Bone marrow (tissue), 2 donors: ENCODE measurements around the gene CAT.

Experiments used
- DNase-seq, 2 donors: peaks; one replicate each; lab custom pipeline; 2025; lab: John Stamatoyannopoulos, UW

CAT gene

DNA sequence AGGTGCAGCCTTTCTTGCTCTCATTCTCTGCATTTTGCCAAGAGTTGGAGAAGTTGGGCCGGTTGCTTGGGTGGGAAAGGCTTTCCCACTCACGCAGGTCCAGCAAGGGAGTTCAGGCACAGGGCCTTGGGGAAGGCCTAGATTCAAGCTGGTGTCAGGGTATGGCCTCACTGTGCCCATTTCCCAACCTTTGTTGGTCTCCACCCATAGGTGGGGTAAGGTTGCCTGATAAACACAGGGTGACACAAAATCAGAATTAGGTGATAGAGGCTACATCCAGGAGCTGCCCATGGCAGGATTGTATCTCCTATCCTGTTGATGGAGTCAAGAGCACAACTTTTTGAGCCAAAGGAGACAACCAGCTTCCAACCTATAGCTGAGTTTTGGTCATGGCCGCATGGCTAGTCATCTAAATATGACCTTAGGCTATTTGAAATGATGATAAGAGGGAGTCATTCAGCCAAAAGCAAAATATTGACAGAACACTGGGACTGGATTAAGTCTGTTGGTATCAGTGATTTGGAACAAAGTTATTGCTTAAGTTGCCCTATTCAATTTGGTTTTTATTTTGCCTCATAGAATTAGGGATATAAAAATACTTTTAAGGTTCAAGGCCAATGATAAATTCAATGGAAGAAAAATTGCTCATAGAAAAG lies 20.9 kb downstream of the CAT start:
- DNase-seq, result no peak

DNA sequence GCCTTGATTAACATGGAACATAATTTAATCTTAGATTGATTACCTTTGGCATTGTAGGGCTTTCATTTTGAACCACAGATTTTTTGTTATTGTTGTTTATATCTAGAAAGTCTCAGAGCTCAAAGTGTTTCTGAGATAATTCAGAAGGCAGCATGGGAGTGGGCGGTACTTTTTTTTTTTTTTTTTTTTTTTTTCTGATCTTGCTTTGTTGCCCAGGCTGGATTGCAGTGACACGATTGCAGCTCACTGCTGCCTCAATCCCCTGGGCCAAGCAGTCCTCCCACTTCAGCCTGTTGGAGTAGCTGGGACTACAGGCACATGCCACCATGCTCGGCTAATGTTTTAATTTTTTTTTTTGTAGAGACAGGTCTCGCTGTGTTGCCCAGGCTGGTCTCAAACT lies 21.5 kb downstream of the CAT start:
- DNase-seq, result no peak

DNA sequence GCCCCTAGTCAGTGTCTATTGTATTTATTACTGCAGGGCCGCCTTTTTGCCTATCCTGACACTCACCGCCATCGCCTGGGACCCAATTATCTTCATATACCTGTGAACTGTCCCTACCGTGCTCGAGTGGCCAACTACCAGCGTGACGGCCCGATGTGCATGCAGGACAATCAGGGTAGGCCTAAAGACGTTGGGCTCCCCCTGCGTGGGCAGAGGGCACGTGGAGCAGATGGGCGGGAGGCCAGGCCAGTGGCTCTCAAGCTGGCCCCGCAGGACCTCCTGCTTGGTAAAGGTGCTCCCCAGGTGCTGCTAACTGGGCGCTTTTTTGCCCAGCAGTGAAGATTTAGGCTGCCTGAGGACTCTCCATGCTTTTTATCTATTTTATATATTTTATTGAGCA lies 22.5 kb downstream of the CAT start:
- DNase-seq, result no peak

DNA sequence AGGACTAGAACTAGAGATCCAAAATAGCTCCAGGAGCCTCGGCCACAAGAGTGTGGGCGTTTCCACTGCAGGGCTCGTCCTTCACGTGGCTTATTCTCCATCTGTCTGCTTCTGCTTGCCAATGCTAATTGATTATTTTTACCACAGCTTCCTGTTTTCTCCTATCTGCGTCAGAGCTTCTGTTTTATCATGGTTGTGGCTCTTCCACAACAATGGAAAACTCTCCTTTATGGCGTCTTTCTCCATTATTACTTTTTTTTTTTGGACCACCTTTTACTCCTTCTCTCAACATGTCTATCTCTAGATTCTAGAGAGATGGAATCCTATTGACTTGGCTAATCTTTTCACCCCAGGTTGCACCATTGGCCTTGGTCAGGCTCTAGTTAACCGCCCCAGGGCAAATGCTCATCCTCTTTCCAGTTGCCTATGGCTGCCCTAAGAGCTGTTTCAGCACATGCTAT lies 25.9 kb downstream of the CAT start:
- no peak for DNase-seq

DNA sequence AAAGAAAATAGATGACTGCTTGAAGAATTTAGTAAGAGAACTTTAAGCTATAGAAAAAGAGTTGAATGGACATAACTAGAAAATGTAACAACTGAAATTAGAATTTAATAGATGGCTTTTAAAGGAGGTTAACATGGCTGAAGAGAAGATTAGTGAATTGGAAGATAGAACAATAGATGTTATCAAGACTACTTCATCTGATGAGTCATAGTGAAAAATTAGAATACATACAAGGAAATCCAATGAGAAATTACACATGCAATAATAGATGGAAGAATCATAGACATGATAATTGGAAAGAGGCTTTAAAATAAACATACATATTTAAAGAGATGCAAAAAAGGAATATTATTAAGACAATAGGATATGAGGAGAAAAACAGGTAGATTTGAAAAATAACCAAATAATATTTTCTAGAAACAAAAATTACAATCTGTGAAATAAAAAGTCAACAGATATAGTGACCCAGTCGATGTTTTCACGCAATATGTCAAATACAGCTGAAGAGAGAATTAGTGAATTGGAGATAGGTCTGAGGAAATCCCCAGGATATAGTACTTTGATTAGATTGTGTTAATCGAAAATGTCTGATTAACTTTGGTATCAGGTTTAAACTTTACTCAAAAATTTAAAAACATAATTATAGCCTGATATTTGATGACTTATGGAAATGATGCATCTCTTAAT lies 28.2 kb downstream of the CAT start:
- no peak for DNase-seq

DNA sequence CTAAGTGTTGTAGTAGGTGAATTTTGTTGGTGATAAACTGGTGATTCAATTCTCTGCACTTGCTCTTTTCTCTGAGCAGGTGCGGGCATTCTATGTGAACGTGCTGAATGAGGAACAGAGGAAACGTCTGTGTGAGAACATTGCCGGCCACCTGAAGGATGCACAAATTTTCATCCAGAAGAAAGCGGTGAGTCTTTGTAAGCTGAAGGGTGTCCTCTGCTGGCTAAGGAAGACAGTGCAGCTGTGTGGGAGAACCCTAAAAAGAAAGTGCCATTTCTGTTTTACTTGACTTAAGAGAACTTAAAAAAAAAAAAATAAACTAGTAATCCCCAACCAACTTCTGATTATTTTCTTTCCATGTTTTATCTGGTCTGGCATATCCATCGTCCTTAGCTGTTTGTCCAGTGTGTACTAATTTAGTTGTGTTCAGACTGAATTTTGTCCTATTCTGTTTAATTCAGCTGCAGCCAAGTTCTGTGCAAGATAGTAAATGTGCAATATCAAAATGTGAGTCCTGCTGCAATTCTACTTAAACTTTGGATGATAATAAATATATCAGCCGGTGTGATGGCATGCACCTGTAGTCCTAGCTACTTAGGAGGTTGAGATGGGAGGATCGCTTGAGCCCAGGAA lies 29.6 kb downstream of the CAT start:
- peak in 1 of 2 donors; percentile 38 for DNase-seq

DNA sequence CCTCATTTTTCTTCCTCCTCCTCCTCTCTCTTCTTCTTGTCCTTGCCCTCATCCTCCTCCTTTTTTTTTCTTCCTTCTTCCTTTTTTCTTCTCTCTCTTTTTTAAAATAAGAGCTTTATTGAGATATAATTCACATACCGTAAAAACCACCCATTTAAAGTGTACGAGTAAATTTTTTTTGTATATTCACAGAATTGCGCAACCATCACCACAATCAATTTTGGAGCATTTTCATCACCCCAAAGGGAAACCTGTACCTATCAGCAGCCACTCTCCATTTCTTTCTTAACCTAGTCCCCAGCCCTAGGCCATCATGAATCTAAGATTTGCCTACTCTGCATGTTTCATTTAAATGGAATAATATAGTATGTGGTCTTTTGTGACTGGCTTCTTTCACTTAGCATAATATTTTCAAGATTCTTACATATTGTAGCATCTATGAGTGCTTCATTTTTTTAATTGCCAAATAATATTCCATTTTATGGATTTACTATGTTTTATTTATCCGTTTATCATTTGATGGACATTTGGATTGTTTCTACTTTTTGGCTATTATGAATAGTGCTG lies 35.0 kb downstream of the CAT start:
- no peak for DNase-seq

DNA sequence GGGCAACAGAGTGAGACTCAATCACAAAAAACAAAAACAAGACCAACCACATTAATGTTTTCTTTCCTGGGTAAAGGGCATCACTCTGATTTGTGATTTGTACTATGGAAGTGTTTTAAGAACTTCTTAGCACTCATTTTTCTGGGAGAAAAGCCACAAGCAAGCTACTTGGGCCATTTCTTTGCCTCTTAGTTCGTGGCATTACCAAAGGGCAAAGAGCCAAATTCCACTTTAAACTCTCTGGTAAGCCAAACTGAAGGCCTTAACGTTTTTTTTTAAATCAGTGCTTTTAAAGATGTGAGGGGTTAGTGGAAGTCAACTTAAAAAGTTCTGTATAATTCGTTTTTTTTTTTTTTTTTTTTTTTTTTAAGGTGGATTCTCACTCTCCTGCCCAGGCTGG lies 36.9 kb downstream of the CAT start:
- DNase-seq, result no peak

DNA sequence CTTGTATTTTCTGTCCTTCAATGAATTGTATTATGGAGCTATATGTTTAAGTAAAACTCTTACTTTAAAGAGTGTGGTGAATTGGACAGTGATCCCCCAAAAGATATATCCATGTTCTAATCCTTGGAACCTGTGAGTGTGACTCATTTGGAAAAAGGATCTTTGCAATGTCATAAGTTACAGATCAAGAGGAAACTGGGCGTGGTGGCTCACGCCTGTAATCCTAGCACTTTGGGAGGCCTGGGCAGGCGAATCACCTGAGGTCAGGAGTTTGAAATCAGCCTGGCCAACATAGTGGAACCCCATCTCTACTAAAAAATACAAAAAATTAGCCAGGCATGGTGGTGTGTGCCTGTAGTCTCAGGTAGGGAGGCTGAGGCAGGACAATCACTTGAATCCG lies 38.1 kb downstream of the CAT start:
- no peak for DNase-seq

DNA sequence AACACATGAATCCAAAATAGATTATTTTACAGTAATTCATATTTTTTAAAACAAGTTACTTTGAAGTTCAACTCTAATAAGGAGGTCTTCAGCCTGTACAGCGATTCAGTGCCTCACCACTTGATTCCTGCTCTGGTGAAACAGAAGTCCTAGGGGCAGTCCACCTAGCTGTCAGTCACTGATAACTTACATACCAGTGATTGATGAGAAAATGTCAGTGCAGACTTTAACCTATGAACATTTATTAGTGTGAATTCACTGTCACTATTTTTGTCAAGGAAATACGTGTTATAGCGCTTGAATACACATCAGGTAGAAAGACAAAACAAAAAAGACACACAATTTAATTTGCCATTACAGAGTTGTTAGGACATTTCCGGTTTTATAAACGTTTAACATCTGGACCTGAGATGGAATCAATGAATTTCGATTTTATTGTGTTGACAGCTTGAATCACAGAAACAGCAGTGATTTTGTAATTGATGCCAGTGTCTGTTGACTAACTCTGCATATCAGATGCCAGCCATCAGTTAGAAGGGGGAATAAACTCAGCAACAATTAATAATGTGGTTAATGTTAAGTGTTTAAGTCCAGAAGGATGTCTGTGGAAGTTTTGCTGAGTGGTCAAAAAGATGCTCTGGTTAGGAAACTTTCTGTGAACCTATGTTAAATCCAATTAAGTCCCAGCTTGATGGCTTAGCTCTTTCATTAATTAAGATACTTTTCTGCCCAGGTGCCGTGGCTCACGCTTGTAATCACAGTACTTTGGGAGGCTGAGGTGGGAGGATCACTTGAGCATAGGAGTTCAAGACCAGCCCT lies 40.3 kb downstream of the CAT start:
- no peak for DNase-seq

DNA sequence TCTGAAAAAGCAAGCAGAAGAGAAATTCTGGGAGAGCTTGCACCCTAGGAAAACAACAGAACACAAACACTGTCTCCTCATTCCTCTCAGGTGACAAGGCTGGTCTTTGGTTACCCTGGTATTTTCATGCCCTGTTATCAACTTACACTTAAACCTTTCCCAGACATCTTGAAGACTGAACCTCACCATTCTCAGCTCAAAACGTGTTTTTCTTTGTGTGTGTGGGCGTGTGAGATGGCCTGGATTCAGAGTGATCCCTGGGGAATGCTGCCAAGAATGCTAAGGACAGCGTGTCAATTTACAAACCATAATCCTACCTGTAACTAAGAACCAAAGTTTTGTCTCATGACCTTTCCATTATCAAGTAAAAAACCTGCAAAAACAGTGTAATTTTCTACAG lies 41.6 kb downstream of the CAT start:
- DNase-seq, result no peak

DNA sequence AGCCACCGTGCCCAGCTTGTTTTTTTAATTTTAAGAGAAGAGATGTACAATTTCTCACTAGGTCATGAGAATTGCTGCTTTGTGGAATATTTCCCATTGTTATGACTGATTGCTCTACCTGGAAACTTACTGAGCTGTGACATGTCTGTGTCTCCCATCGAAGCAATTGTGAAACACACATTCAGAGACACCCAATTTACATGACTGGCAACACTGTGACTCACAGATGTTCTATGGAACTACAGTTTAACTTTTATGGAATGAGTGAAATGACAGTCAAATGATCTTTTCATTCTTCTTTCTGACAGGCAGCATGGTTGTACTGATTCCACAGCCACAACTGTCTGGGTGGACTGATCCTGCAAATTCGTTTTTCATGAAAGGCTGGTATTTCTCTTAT lies 42.6 kb downstream of the CAT start:
- no peak for DNase-seq

DNA sequence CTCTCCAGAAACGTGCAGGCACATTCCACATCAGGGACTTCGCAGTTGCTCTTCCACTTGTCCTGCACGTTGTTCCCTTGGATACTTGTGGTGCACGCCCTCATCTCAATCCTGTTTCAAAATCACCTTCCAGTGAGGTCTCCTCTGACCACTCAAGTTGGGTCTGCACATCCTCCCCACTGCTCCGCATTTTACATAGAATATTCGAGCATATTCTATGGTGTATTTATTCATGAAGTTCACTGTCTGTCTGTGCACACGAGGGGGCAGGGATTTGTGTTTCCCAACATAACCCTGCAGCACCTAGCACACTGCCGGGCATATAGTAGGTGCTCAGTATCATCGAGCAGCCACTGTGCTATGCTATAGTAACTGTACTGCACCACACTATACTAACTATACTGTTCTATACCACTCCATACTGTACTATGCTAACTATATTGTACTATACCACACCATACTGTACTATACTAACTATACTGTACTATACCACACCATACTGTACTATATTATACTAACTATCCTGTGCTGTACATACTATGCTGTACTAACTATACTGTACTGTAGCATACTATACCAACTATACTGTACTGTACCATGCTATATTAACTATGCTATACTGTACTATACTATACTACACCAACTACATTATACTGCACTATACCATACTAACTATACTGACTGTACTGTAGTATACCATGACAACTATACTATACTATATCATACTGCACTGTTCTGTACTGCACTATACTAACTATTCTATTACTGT lies 44.6 kb downstream of the CAT start:
- no peak for DNase-seq

DNA sequence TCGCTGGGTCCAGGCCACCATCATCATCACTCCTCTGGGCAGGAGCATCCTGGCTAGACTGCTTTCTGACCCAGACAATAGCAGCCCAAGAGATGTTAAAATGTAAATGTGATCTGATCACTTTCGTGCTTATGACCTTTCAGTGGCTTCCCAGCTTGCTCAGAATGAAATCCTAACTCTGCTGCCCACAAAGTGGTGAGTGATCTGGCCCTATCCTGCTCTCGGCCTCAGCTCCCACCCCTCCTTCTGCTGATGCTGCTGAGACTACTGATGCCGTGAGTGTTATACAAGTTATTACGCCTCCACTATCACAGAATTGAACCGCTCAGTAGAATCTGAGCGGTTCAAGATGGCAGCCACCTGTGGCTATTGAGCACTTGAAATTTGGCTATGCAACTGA lies 48.7 kb downstream of the CAT start:
- no peak for DNase-seq

DNA sequence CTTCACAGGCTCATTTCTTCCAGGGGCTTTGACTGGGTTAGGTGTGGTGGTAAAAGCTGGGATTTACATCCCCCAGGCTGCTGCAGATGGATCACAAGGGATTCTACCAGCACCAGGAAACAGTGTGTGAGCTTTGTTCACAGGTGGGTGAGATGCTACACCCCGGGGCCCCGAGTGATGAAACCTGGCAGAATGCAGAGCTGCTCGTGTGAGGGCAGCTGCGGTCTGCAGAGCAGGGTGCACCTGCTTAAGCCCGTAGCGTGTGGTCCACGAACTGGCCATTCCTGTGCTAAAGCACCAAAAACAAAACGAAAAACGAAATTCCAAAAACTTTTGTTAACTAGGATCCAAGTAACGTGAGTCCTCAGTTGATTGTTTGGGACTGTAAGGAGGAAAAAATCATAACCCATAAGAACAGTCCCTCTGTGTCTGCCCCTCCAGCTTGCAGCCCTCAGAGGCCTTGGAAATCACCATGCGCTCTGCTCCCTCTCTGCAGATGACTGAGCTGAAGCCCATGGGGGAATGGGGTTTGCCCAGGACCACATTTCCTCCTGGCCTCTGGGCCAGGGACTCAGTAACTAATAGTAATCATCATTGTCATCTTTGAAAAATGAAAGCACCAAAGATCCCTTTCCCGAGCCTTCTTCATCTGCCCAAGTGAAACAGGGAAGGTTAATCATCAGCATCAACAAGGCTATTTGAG lies 50.3 kb downstream of the CAT start:
- no peak for DNase-seq

DNA sequence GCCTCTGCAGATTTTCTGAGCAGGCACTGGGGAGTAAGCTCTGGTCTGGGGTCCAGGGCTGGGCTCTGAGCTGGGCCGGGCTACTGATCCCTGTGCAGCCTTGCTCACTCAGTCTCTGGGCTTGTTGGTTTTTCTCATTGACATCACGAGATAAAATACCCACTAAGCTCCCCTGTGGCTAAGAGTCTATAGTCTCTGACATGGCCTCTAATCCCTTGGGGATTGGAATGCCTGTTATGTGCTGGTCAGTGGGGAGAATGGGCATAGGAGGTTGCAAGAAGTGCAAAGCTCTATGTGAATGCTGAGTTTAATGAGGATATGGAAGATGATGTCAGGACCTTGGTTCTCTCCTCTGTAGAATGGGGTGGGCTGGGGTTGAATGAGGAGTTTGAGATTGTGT lies 51.6 kb downstream of the CAT start:
- no peak for DNase-seq

DNA sequence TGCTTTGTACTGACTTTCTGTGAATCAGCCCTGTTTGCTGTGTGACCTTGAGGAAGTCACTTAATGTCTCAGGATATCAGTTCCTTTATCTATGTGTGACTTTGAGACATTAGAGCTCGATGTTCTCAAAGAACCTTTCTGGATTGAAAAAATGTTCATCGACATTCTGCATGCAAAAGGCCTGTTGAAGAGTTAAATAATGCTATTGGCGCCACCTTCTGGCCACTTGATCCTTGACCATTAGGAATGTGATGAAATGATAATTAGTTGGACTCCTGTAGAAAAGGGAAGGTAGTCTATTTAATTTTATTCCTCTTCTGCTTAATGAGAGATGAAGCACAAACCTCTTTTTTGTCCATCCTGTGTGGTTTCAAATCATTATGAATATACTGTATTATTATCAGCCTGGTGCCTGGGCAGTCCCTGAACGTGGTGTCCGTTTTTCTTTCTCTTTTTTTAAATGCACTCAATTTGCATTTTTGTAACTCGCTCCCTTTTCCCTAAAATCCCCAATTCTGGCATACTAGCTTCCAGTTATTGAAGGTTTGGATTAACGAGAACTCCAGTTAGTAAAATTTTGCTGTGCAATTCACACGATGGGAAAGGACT lies 54.2 kb downstream of the CAT start:
- DNase-seq, result peak in 1 of 2 donors; percentile 48

DNA sequence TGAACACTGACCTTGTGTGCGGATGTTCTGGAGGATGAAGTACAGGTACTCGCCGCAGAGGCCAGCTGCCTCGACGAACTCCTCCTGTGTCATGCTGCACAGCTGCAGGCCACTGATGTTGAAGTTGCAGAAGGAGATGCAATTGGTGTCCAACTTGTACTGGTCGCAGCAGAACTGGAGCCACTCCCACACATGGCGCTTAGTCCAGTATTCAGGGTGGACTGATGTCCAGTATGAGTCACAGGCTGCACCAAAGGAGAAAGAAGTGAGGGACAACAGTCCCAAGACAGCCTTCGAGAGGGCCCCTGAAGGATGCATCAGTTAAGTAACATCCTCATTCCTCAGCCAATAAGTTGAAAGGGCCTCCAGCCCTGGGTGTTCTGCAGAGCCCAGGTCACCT lies 54.7 kb downstream of the CAT start:
- no peak for DNase-seq

DNA sequence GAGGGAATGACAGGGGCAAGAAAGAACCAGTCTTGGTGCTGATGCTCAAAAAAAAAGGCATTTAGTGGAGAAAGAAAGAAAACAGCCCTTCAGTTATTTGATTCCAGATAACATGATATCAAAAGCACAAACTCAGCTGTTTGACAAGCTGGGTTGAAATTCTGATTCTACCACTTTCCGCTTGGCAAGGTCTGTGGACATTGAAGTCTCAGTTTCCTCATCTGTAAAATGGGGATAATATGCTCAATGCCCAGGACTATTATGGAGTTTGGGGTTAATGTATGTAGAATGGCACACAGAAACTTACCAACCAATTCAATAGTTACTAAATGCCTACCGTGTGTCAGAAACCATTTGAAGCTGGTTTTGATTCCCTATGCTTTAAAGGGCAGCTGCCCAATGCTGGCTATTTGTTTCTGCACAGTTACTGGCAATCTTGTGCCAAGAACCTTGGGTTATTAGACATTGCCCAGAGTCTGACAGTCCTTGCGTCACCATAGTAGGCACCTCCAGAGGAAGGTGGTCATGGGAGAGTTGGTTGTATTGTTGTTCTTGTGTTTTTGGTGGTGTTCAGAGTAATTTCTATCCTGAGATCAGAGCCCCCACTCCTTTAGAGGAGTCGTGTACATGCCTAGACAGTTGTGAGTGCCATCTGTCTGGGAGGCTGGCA lies 55.3 kb downstream of the CAT start:
- no peak for DNase-seq

DNA sequence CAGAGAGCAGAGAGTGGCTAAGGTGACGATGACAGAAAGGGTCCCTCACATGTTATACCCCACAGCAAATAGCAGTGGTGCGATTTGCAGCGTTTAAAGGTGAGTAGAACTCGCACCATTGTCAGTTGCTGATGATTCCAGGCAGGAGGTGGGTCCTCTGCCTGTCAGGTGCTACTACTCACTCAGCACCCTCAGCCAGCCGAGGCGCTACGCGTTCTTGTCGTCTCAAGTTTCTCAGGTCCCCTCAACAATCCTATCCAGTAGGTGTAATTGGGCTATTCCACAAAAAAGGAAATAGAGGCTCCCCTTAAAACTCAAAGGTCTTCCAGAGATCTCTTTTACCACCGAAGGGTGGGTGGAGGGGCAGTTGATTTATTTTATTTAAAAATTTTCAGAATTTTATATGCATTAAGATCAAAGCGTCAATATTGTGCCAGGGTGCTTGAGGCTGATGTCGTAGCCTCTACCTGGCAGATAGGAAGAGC lies 56.5 kb downstream of the CAT start:
- DNase-seq, result no peak
